Gastroesophageal sphincter (tissue), 3 donors: ENCODE measurements around the gene CAD.

Source experiments
- POLR2A ChIP-seq, 2 donors: fragments of 450-650 bp; IDR thresholded peaks; one replicate each; pipeline ENCODE4 v1.6.1; 2017; ENCODE audit warnings: antibody characterized with exemption in 2 of 2, mild to moderate bottlenecking in 2 of 2, moderate library complexity in 1 of 2
- POLR2AphosphoS5 ChIP-seq: sonication (generic); formaldehyde crosslinking; IDR thresholded peaks from one replicate; pipeline ENCODE4 v1.6.1; 2017; ENCODE audit warnings: antibody characterized with exemption
- TF ChIP-seq, protein P1 (sequence below), 4 experiments: fragments of 200-600 bp in 2 of 4; fragments of 450-650 bp in 2 of 4; sonication (generic) in 1 of 4; IDR thresholded peaks; one replicate each; pipeline ENCODE4 v1.5.1; 2017 to 2019; ENCODE audit warnings: antibody characterized with exemption in 4 of 4, mild to moderate bottlenecking in 2 of 4, moderate library complexity in 2 of 4

- TF ChIP-seq POLR2A (IDR thresholded peaks at IDR 0.05) (no peak), POLR2AphosphoS5 (no peak)
- TF ChIP-seq, protein P1, sequence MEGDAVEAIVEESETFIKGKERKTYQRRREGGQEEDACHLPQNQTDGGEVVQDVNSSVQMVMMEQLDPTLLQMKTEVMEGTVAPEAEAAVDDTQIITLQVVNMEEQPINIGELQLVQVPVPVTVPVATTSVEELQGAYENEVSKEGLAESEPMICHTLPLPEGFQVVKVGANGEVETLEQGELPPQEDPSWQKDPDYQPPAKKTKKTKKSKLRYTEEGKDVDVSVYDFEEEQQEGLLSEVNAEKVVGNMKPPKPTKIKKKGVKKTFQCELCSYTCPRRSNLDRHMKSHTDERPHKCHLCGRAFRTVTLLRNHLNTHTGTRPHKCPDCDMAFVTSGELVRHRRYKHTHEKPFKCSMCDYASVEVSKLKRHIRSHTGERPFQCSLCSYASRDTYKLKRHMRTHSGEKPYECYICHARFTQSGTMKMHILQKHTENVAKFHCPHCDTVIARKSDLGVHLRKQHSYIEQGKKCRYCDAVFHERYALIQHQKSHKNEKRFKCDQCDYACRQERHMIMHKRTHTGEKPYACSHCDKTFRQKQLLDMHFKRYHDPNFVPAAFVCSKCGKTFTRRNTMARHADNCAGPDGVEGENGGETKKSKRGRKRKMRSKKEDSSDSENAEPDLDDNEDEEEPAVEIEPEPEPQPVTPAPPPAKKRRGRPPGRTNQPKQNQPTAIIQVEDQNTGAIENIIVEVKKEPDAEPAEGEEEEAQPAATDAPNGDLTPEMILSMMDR (IDR thresholded peaks at IDR 0.05): no peak
Observed at GRCh38 chr2:27270131-27270530, 53.0 kb downstream of the CAD start.
